PC-3 (cell line): Measurements from ENCODE around the gene EHBP1. TPM values are rescaled to one million over a fixed set of nuclear protein-coding genes. Genes with fewer than 3 reads are reported as not detected.
"Not testable (repeated sequence)": the region's sequence is repeated elsewhere in the genome, so short reads cannot be mapped to it uniquely, and the experiment has no call there.

ENCODE experiments used
- ATAC-seq: fragments of 200-7000 bp; cut with Tn5 transposase; 2 replicates; pipeline ENCODE4 v1.9.1; 2020; ENCODE audit warnings: mild to moderate bottlenecking, moderate library complexity
- BruUV-seq: library from RNA; stranded (reverse); fragments of 400-500 nt; replicated peaks from 2 replicates; lab custom pipeline; 2021; lab: Mats Ljungman, UMichigan
- CTCF ChIA-PET: fragments of 300-600 bp; sonication (Branson Sonifier 250); formaldehyde crosslinking; loops from one replicate; lab custom pipeline; 2022; ENCODE audit warnings: antibody characterized with exemption; lab: Charles Lee
- POLR2A ChIA-PET: fragments of 300-600 bp; sonication (Branson Sonifier 250); formaldehyde crosslinking; loops from one replicate; lab custom pipeline; 2022; ENCODE audit warnings: antibody characterized with exemption; ENCODE audit not compliant: unreplicated experiment; lab: Charles Lee
- DNase-seq: peaks from one replicate; pipeline ENCODE4 v3.0.0-alpha.2; 2015
- H2AFZ ChIP-seq: fragments of 300-600 bp; sonication (generic); 2 replicates; pipeline ENCODE4 v1.6.0; 2016; ENCODE audit warnings: antibody characterized with exemption, low read length
- H3F3A ChIP-seq: fragments of 300-600 bp; sonication (generic); one replicate; pipeline ENCODE4 v1.6.0; 2017; ENCODE audit warnings: antibody characterized with exemption, low read length, control low read depth, mild to moderate bottlenecking; ENCODE audit not compliant: unreplicated experiment
- H3K27ac ChIP-seq: fragments of 300-600 bp; sonication (generic); 2 replicates; pipeline ENCODE4 v1.5.1; 2016; ENCODE audit warnings: mild to moderate bottlenecking, low read length
- H3K27me3 ChIP-seq: fragments of 300-600 bp; sonication (generic); 2 replicates; pipeline ENCODE4 v1.6.1; 2016; ENCODE audit warnings: low read length, mixed read lengths
- H3K36me3 ChIP-seq: fragments of 300-600 bp; sonication (generic); 2 replicates; pipeline ENCODE4 v1.6.1; 2016; ENCODE audit warnings: low read depth, mixed run types, low read length, mixed read lengths
- H3K4me1 ChIP-seq: fragments of 300-600 bp; sonication (generic); 2 replicates; pipeline ENCODE4 v1.5.1; 2016; ENCODE audit warnings: low read length; ENCODE audit not compliant: insufficient read depth
- H3K4me2 ChIP-seq: fragments of 300-600 bp; sonication (generic); 2 replicates; pipeline ENCODE4 v1.6.0; 2016; ENCODE audit warnings: low read length
- H3K4me3 ChIP-seq: fragments of 300-600 bp; sonication (generic); 2 replicates; pipeline ENCODE4 v1.5.1; 2016; ENCODE audit warnings: mild to moderate bottlenecking, low read length, mixed read lengths
- H3K79me2 ChIP-seq: fragments of 300-600 bp; sonication (generic); 2 replicates; pipeline ENCODE4 v1.6.1; 2017; ENCODE audit warnings: low read length, mixed read lengths
- H3K9ac ChIP-seq: fragments of 300-600 bp; sonication (generic); 2 replicates; pipeline ENCODE4 v1.6.0; 2016; ENCODE audit warnings: mild to moderate bottlenecking, low read length
- H3K9me2 ChIP-seq: fragments of 300-600 bp; sonication (generic); replicated peaks from 2 replicates; pipeline ENCODE4 v1.6.1; 2016; ENCODE audit warnings: mixed run types, low read length, mixed read lengths
- H3K9me3 ChIP-seq: fragments of 300-600 bp; sonication (generic); 2 replicates; pipeline ENCODE4 v1.6.1; 2016; ENCODE audit warnings: low read length, mixed read lengths
- H4K20me1 ChIP-seq: fragments of 300-600 bp; sonication (generic); 2 replicates; pipeline ENCODE4 v1.6.1; 2016; ENCODE audit warnings: low read length, mixed read lengths
- CTCF ChIP-seq: fragments of 300-600 bp; sonication (generic); conservative IDR thresholded peaks from 2 replicates; pipeline ENCODE4 v1.5.1; 2017; ENCODE audit warnings: antibody characterized with exemption, low read depth, mild to moderate bottlenecking, low read length
- EZH2 ChIP-seq: fragments of 300-600 bp; sonication (generic); IDR thresholded peaks from one replicate; pipeline ENCODE4 v1.6.1; 2017; ENCODE audit warnings: antibody characterized with exemption, mild to moderate bottlenecking, low read length; ENCODE audit not compliant: unreplicated experiment
- EZH2phosphoT487 ChIP-seq: fragments of 300-600 bp; sonication (generic); IDR thresholded peaks from 2 replicates; pipeline ENCODE4 v1.6.1; 2018; ENCODE audit warnings: mild to moderate bottlenecking, antibody characterized with exemption, low read length, borderline replicate concordance
- intact Hi-C: fragments of 100-400 bp; cut with micrococcal nuclease; formaldehyde crosslinking; loops from 2 replicates; pipeline ENCODE4 v1.9.0; 2023
- total RNA-seq: library from RNA; depleted of rRNA; stranded (reverse); fragments of >200 nt; gene quantifications from 2 replicates; pipeline ENCODE4 v1.2.3, GENCODE V29; 2014

Gene EHBP1
- total RNA-seq, 1 experiment from 2014 or later, result 25.7 TPM

GRCh38 chr2:63071664-63072063, 366.2 kb downstream of the EHBP1 start:
- no peaks in the 10 kb centered on the region for H3K9me2 ChIP-seq
- H3F3A ChIP-seq, result no peaks in the 10 kb centered on the region
- H3K4me2 ChIP-seq, result no peak overlapping the region
- no peaks in the 10 kb centered on the region for H3K9me3 ChIP-seq
- no peak for DNase-seq
- H3K36me3 ChIP-seq, result no peaks in the 10 kb centered on the region
- no peak for TF ChIP-seq CTCF
- no peak for TF ChIP-seq EZH2
- TF ChIP-seq EZH2phosphoT487, result no peak
- H3K27me3 ChIP-seq, result peaks cover 6% of the 10 kb centered on the region; the same call in 1 of the 2 replicates
- H3K79me2 ChIP-seq, result no peaks in the 10 kb centered on the region
- POLR2A ChIA-PET, result no interaction called here
- H3K27ac ChIP-seq, result no peak overlapping the region
- CTCF ChIA-PET, result interaction anchor here (0.6 kb wide), 1 partner anchor 298 kb away, joined by 3 read pairs; no protein-coding TSS in a partner anchor
- no peak overlapping the region for H3K4me3 ChIP-seq
- H3K4me1 ChIP-seq, result no peaks in the 10 kb centered on the region
- intact Hi-C loops, result no loop called here
- ATAC-seq, result no peak
- no peak overlapping the region for H2AFZ ChIP-seq
- no TSS peak for BruUV-seq
- H3K9ac ChIP-seq, result no peak overlapping the region
- H4K20me1 ChIP-seq, result no peaks in the 10 kb centered on the region

GRCh38 chr2:63073994-63074393, 368.5 kb downstream of the EHBP1 start:
- Histone ChIP-seq H3K4me2 (no peak overlapping the region), H3K27me3 (no peaks in the 10 kb centered on the region), H3K4me1 (no peaks in the 10 kb centered on the region), H3K9me2 (no peaks in the 10 kb centered on the region), H3F3A (no peaks in the 10 kb centered on the region), H3K4me3 (no peak overlapping the region), H2AFZ (no peak overlapping the region), H3K9ac (no peak overlapping the region), H4K20me1 (no peaks in the 10 kb centered on the region), H3K27ac (no peak overlapping the region), H3K36me3 (no peaks in the 10 kb centered on the region), H3K9me3 (no peaks in the 10 kb centered on the region), H3K79me2 (no peaks in the 10 kb centered on the region)
- intact Hi-C loops, result no loop called here
- DNase-seq, result no peak
- ChIA-PET CTCF (no interaction called here), POLR2A (no interaction called here)
- ATAC-seq, result no peak
- TF ChIP-seq EZH2phosphoT487 (no peak), EZH2 (no peak), CTCF (no peak)
- BruUV-seq, result no TSS peak

GRCh38 chr2:63074399-63074798, 368.9 kb downstream of the EHBP1 start:
- ATAC-seq, H3K9me2 ChIP-seq, H3K27me3 ChIP-seq, H3K4me2 ChIP-seq, H2AFZ ChIP-seq, POLR2A ChIA-PET, CTCF ChIA-PET, H3K79me2 ChIP-seq, BruUV-seq, DNase-seq, H4K20me1 ChIP-seq, H3K9ac ChIP-seq, H3K4me1 ChIP-seq, H3K36me3 ChIP-seq, H3K9me3 ChIP-seq, H3K27ac ChIP-seq, H3F3A ChIP-seq, intact Hi-C loops, H3K4me3 ChIP-seq: not testable (repeated sequence)
